BJ (cell line): Measurements from ENCODE around the gene GADD45GIP1. TPM values are rescaled to one million over a fixed set of nuclear protein-coding genes. Genes with fewer than 3 reads are reported as not detected.

ENCODE experiments used
- CTCF ChIA-PET: fragments of 350-600 bp; formaldehyde crosslinking; extraction: SDS; loops from one replicate; lab custom pipeline; 2021; ENCODE audit warnings: antibody characterized with exemption, inconsistent platforms; lab: Yijun Ruan, JAX
- POLR2A ChIA-PET: fragments of 300-600 bp; sonication (Branson Sonifier 250); formaldehyde crosslinking; extraction: SDS; loops from one replicate; lab custom pipeline; 2021; ENCODE audit warnings: antibody characterized with exemption; lab: Charles Lee
- DNase-seq: peaks from one replicate; pipeline ENCODE4 v3.0.0-alpha.2; 2011; ENCODE audit warnings: low read depth
- H3K27me3 ChIP-seq: 2 replicates; pipeline ENCODE4 v1.6.0; 2011; ENCODE audit warnings: low read length; ENCODE audit not compliant: control insufficient read depth, insufficient read depth
- H3K36me3 ChIP-seq: 2 replicates; pipeline ENCODE4 v1.5.1; 2011; ENCODE audit warnings: low read length; ENCODE audit not compliant: control insufficient read depth, insufficient read depth
- H3K4me3 ChIP-seq: 2 replicates; pipeline ENCODE4 v1.5.1; 2011; ENCODE audit warnings: low read depth, mild to moderate bottlenecking, control low read depth, low read length
- polyA plus RNA-seq: library from polyadenylated mRNA; depleted of rRNA; stranded (reverse); fragments of >200 nt; gene quantifications from 2 replicates; pipeline ENCODE4 v1.2.3, GENCODE V29; 2011
- TF ChIP-seq, protein P1 (sequence below): IDR thresholded peaks from 2 replicates; pipeline ENCODE4 v1.5.1; 2011; ENCODE audit warnings: low read depth, mild to moderate bottlenecking, control low read depth, inconsistent platforms, low read length, moderate library complexity; ENCODE audit not compliant: insufficient read depth

The GADD45GIP1 gene
- polyA plus RNA-seq, 1 experiment: 45.5 TPM

DNA sequence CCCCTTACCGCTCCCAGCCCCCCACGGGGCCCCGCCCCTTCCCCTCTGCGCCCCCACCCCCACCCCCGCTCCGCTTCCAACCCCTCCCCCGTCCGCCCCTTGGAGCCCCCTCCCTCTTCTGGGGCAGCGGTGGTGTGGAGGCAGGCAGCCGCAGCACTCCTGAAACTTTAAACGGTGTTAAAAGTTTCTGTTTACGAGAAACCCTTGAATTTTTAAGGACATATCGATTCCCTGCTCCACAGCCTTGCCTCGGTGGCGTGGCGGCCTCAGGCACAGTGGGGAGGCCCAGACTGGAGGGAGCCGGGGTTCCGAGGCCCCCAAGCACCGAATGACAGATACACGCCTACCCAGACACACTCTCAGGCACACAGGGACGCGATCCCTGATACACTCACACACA is 33.4 kb upstream of the GADD45GIP1 start:
- H3K4me3 ChIP-seq: no peak overlapping the region
- POLR2A ChIA-PET: no interaction called here
- TF ChIP-seq, protein P1, sequence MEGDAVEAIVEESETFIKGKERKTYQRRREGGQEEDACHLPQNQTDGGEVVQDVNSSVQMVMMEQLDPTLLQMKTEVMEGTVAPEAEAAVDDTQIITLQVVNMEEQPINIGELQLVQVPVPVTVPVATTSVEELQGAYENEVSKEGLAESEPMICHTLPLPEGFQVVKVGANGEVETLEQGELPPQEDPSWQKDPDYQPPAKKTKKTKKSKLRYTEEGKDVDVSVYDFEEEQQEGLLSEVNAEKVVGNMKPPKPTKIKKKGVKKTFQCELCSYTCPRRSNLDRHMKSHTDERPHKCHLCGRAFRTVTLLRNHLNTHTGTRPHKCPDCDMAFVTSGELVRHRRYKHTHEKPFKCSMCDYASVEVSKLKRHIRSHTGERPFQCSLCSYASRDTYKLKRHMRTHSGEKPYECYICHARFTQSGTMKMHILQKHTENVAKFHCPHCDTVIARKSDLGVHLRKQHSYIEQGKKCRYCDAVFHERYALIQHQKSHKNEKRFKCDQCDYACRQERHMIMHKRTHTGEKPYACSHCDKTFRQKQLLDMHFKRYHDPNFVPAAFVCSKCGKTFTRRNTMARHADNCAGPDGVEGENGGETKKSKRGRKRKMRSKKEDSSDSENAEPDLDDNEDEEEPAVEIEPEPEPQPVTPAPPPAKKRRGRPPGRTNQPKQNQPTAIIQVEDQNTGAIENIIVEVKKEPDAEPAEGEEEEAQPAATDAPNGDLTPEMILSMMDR: no peak
- no peak for DNase-seq
- CTCF ChIA-PET: interaction anchor here (0.7 to 1.0 kb wide), 2 partner anchors 103 to 456 kb away, joined by 3 read pairs; no protein-coding TSS in a partner anchor
- H3K36me3 ChIP-seq: no peaks in the 10 kb centered on the region
- H3K27me3 ChIP-seq: no peaks in the 10 kb centered on the region

DNA sequence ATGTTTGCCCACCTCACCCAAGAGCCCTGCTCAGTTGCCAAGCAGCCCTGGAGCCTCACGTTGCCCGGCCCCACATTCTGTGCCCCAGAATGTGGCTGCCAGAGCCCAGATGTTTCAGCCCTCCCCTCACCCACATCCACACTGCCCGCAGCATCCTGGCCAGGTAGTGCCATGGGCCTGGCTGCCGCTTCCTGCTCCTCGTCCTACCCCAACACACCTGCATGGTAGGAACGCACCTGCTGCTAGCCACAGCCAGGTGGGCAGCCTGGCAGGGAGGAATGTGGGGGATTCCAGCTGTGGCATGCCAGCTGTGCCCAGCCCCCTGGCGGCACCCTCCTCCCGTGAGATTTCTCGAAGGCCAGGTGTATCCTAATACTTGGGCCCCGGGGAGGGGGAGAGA is 30.8 kb upstream of the GADD45GIP1 start:
- CTCF ChIA-PET: interaction anchor here (0.7 kb wide), 1 partner anchor 81 kb away, joined by 3 read pairs; no protein-coding TSS in a partner anchor

DNA sequence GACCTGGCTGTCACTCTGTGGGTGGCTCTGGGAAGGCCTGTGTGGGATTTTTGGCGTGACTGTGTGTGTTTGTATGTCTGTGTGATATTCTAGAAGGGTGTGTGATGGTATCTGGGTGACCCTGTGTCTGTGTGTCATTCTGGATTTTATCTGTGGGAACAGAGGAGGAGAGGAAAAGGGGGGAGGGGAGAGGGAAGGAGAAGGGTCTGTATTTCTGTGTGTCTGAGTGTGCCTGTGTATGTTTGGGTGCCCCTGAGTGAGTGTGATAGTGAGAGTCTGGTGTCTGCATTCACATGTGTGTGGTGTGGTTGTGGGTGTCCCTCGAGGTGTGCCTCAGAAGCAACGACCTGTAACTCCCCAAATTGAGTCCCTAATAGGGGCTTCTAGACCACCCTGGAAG is 30.2 kb upstream of the GADD45GIP1 start:
- DNase-seq: no peak
- ChIA-PET POLR2A (no interaction called here), CTCF (interaction anchor here (0.7 to 13.2 kb wide), 2 partner anchors 18 to 72 kb away, joined by 3 to 185 read pairs; no protein-coding TSS in a partner anchor)
- Histone ChIP-seq H3K27me3 (no peaks in the 10 kb centered on the region), H3K36me3 (no peaks in the 10 kb centered on the region), H3K4me3 (no peak overlapping the region)
- TF ChIP-seq, protein P1: no peak

More for the DNA sequence above, 30.8 kb upstream of the GADD45GIP1 start:
- TF ChIP-seq, protein P1: no peak
- DNase-seq: no peak
- no peak overlapping the region for H3K4me3 ChIP-seq
- no peaks in the 10 kb centered on the region for H3K27me3 ChIP-seq
- H3K36me3 ChIP-seq: no peaks in the 10 kb centered on the region
- POLR2A ChIA-PET: no interaction called here

GRCh38 chr19:12986726-12987125 is 29.7 kb upstream of the GADD45GIP1 start:
- CTCF ChIA-PET: interaction anchor here (0.7 to 13.2 kb wide), 3 partner anchors 19 to 106 kb away, joined by 3 to 185 read pairs (median 68); no protein-coding TSS in a partner anchor
- POLR2A ChIA-PET: no interaction called here
- Histone ChIP-seq H3K4me3 (no peak overlapping the region), H3K27me3 (no peaks in the 10 kb centered on the region), H3K36me3 (no peaks in the 10 kb centered on the region)
- TF ChIP-seq, protein P1: no peak
- DNase-seq: no peak

DNA sequence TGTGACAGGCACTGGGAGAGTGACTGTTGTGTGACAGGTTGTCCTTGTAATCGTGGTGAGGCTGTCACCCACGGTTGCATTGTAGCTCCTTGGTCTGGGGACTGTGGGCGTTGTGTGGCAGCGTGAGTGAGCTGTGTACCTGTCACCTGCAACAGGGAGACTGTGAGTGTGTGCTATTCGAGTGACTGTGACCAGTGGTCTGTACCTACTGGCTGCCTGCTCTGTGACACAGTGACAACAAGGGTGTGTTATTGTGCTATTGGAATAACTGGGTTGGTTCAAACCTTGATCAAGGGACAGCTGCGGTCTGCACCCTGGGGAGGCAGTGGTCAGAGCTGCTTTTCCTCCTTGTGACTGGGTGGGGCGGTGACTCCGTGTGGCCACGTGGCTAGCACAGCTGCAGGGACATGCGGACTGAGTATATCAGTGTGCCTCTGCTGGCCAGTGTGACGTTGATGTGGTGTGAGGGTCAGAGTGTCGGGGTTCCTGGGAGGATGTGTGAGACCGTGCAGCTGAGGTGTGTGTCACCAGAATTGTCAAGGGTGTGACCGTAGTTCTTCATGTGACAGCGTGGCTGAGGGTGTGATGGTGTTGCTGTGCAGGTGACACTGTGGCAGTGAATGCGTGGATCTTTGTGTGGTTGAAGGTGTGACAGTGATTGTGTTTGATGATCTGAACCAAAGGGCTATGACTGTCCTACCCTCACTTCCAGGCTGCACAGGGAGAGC is 28.2 kb upstream of the GADD45GIP1 start:
- DNase-seq: no peak
- TF ChIP-seq, protein P1: no peak
- Histone ChIP-seq H3K4me3 (no peak overlapping the region), H3K36me3 (no peaks in the 10 kb centered on the region), H3K27me3 (no peaks in the 10 kb centered on the region)
- POLR2A ChIA-PET: no interaction called here
- CTCF ChIA-PET: interaction anchor here (0.7 to 13.2 kb wide), 12 partner anchors 9 to 536 kb away, joined by 3 to 185 read pairs (median 7); partner anchors contain the start of gene DAND5
